Adrenal gland (tissue), 12 donors: ENCODE results near the gene SBF2. TPM values are rescaled to one million over a fixed set of nuclear protein-coding genes. Genes with fewer than 3 reads are reported as not detected.

Experiments
- DNase-seq, 7 donors: peaks; one replicate each; pipeline ENCODE4 v3.0.0-alpha.2; 2019 to 2020
- H3K27ac ChIP-seq, 5 donors: fragments of 200-600 bp; sonication (generic) in 4 of 5; 1 replicate in 3 of 5; 2 replicates in 2 of 5; pipeline versions ENCODE4 v1.5.1 to v1.8.0; 2016 to 2020; ENCODE audit warnings: mild to moderate bottlenecking in 1 of 5
- H3K27me3 ChIP-seq: fragments of 200-600 bp; 2 replicates; pipeline ENCODE4 v1.8.0; 2021
- H3K36me3 ChIP-seq, 2 donors: fragments of 200-600 bp; replicated peaks in 1 of 2; 1 replicate in 1 of 2; 2 replicates in 1 of 2; pipeline versions ENCODE4 v1.5.1 to v1.8.0; 2018 to 2022
- H3K4me1 ChIP-seq, 2 donors: fragments of 200-600 bp; replicated peaks in 1 of 2; 1 replicate in 1 of 2; 2 replicates in 1 of 2; pipeline versions ENCODE4 v1.5.1 to v1.8.0; 2018 to 2021
- H3K4me3 ChIP-seq, 4 donors: fragments of 200-600 bp; sonication (generic) in 3 of 4; one replicate each; pipeline ENCODE4 v1.5.1; 2016 to 2018
- H3K9me3 ChIP-seq, 3 donors: fragments of 200-600 bp; sonication (generic) in 1 of 3; replicated peaks in 1 of 3; 1 replicate in 2 of 3; 2 replicates in 1 of 3; pipeline versions ENCODE4 v1.5.1 to v1.8.0; 2016 to 2021
- POLR2A ChIP-seq, 2 donors: fragments of 450-650 bp; IDR thresholded peaks; one replicate each; pipeline ENCODE4 v1.6.1; 2017; ENCODE audit warnings: antibody characterized with exemption in 2 of 2, mild to moderate bottlenecking in 2 of 2, moderate library complexity in 1 of 2
- WGBS, 4 donors: extraction: QIAGEN DNeasy Blood & Tissue Kit in 2 of 4; methylation state at CpG; one replicate each; pipeline versions ENCODE4 v1.1.5 to v1.1.7; 2013 to 2017; 5-methylcytosine and 5-hydroxymethylcytosine counted together
- intact Hi-C, 2 donors: fragments of 100-400 bp; cut with DNase I; formaldehyde crosslinking; loops; one replicate each; pipeline versions ENCODE4 v1.14.1 to v1.15.0; 2022 to 2023
- polyA plus RNA-seq, 3 donors: library from polyadenylated mRNA; stranded (reverse); fragments of 200-250 nt in 2 of 3; fragments of 350-450 nt in 1 of 3; fragmentation: Illumina TruSeq in 1 of 3; extraction: RNeasy Lipid Tissue Mini Kit (QIAGEN cat#74804) in 1 of 3; gene quantifications; one replicate each; pipeline ENCODE4 v1.2.3, GENCODE V29; 2013 to 2014
- total RNA-seq, 9 donors: library from RNA; depleted of rRNA in 4 of 9; stranded (reverse); fragments of >200 nt in 4 of 9; fragments of 120-200 nt in 1 of 9; fragmentation: NEBNext Ultra II Directional in 1 of 9; extraction: Animal tissue kit (Norgen Biotek cat#: 25700) in 1 of 9; gene quantifications; one replicate each; pipeline versions ENCODE4 v1.1.0 to v1.2.4, GENCODE V29; 2013 to 2023
- TF ChIP-seq, protein P1 (sequence below), 6 experiments: fragments of 450-650 bp in 4 of 6; fragments of 200-600 bp in 2 of 6; sonication (generic) in 1 of 6; IDR thresholded peaks; 1 replicate in 5 of 6; 2 replicates in 1 of 6; pipeline versions ENCODE4 v1.5.1 to v1.8.0; 2016 to 2021; ENCODE audit warnings: antibody characterized with exemption in 6 of 6, mild to moderate bottlenecking in 2 of 6, moderate library complexity in 1 of 6
- donor health status: healthy with polysubstance abuse.
- donor health status: Bipolar disorder and iron deficiency.
- donor health status: DM: yes; HTN: yes; CAD: no.
- donor health status: DM: no; HTN: no; CAD: no.
- donor health status: DM: no; HTN: no; CAD: no.
- donor health status: DM: yes; HTN: yes; CAD: no.

Gene SBF2
- total and polyA plus RNA-seq, 12 donors, result 12.5 to 66.7 (median 38.0) TPM

DNA sequence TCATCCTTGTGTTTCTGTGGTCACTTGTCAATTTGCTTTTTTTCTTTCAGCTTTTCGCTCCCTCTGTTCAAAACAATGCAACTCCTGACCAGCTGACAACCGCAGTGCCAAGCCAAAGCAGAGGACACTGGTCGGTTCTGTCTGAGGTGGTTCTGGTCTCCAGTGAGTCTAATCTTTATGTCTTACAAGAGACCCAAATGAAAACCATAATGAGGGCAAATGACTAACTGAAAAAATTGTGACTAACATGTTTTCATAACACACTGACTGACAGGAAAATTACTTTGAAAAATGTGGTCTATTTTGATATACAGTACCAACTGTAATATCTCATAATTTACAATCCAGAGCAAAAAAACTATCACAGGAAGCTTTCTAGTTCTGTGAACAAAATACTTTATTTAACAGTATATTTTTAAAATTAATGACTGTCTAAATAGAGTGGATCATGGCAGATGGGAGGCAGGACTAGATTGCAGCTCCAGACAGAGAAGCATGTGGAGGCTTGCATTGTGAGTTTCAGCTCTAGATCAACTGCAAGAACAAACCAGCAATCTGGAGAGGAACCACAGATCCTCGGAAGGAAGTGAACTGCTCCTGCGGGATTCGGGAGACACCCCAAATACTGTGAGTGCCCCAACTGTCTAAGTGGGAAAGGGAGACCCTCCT lies 311.8 kb downstream of the SBF2 start:
- DNase-seq, result no peak
- no peak overlapping the region for H3K27ac ChIP-seq
- TF ChIP-seq POLR2A (IDR thresholded peaks at IDR 0.05), result no peak
- TF ChIP-seq, protein P1, sequence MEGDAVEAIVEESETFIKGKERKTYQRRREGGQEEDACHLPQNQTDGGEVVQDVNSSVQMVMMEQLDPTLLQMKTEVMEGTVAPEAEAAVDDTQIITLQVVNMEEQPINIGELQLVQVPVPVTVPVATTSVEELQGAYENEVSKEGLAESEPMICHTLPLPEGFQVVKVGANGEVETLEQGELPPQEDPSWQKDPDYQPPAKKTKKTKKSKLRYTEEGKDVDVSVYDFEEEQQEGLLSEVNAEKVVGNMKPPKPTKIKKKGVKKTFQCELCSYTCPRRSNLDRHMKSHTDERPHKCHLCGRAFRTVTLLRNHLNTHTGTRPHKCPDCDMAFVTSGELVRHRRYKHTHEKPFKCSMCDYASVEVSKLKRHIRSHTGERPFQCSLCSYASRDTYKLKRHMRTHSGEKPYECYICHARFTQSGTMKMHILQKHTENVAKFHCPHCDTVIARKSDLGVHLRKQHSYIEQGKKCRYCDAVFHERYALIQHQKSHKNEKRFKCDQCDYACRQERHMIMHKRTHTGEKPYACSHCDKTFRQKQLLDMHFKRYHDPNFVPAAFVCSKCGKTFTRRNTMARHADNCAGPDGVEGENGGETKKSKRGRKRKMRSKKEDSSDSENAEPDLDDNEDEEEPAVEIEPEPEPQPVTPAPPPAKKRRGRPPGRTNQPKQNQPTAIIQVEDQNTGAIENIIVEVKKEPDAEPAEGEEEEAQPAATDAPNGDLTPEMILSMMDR (IDR thresholded peaks at IDR 0.05), result no peak
- intact Hi-C loops, result no loop called here
- peaks cover 0 to 10% of the 10 kb centered on the region in 2 donors for H3K4me1 ChIP-seq
- no peaks in the 10 kb centered on the region for H3K9me3 ChIP-seq
- H3K27me3 ChIP-seq, result no peaks in the 10 kb centered on the region
- 81 to 93% (median 84%) methylated on average over 6 of the region's 6 CpGs for WGBS, 4 donors
- no peaks in the 10 kb centered on the region for H3K36me3 ChIP-seq
- H3K4me3 ChIP-seq, result no peak overlapping the region

DNA sequence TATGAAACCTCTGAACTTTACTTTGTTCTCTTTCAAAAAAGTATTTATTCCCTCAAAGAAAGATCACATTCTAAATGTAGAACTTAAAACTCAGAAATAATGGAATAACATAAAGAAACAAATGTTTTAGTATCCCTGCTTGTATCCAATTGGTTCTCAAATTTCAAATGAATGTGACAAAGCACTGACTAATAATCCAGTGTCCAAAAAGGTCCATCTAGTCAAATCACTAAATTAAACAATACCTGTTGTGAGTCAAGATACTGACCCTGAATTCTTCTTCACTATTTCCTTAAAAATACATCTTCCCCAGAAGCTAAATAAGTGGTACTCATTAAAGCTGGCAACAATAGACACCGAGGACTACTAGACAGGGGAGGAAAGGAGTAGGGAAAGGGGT lies 313.1 kb downstream of the SBF2 start:
- Histone ChIP-seq H3K27ac (no peak overlapping the region), H3K4me3 (no peak overlapping the region), H3K36me3 (no peaks in the 10 kb centered on the region), H3K9me3 (no peaks in the 10 kb centered on the region), H3K4me1 (peaks cover 0 to 10% of the 10 kb centered on the region in 2 donors), H3K27me3 (no peaks in the 10 kb centered on the region)
- no peak for DNase-seq
- intact Hi-C loops, result no loop called here
- WGBS, 4 donors, result 86 to 100% (median 97%) methylated on average over 1 of the region's 1 CpG
- TF ChIP-seq POLR2A (IDR thresholded peaks at IDR 0.05), result no peak
- TF ChIP-seq, protein P1 (IDR thresholded peaks at IDR 0.05), result no peak

DNA sequence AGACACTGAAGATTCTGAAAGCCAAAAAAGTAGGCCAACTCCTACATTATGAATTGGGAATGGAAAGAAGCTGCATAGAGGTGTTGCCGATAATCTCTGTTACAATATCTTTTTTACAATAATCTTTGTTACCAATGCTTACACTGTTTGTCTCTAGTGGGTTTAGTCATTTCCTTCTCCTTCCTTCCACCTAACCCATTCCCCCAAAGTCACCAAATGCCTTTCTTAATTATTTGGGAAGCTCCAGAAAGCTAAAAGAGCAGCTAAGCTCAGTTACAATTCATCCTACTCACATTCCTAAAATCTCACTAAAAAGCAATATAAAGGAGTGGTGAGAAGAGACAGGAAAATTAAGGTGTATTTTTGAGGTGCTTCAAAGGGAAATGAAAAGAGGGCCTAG lies 316.5 kb downstream of the SBF2 start:
- no peak for TF ChIP-seq POLR2A (IDR thresholded peaks at IDR 0.05)
- TF ChIP-seq, protein P1 (IDR thresholded peaks at IDR 0.05), result no peak
- H3K4me1 ChIP-seq, result peaks cover 0 to 10% of the 10 kb centered on the region in 2 donors
- no peaks in the 10 kb centered on the region for H3K36me3 ChIP-seq
- no peak overlapping the region for H3K27ac ChIP-seq
- 82 to 94% (median 89%) methylated on average over 1 of the region's 1 CpG for WGBS, 4 donors
- H3K4me3 ChIP-seq, result no peak overlapping the region
- H3K9me3 ChIP-seq, result no peaks in the 10 kb centered on the region
- no peak for DNase-seq
- intact Hi-C loops, result loop anchor here in 1 of 2 donors (10.0 kb wide), 1 partner anchor 113 kb away; no protein-coding TSS in a partner anchor
- no peaks in the 10 kb centered on the region for H3K27me3 ChIP-seq

DNA sequence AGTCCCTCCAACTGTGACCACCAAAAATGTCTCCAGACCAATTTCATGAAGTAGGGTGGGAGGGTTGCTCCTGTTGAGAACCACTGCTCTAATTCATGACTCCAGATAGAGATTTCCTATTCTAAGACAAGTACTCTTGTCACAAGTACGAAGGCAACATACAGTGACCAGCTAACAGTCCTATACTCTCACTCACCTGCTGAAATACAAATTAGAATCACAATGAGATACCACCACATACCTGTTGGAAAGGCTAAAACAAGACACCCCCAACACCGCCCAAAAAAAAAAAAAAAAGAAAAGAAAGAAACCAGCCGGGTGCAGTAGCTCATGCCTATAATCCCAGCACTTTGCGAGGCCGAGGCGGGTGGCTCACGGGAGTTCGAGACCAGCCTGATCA lies 319.6 kb downstream of the SBF2 start:
- H3K9me3 ChIP-seq, result no peaks in the 10 kb centered on the region
- WGBS, 4 donors, result 97 to 100% (median 99%) methylated on average over 8 of the region's 8 CpGs
- no peak for DNase-seq
- H3K27ac ChIP-seq, result no peak overlapping the region
- intact Hi-C loops, result loop anchor here (5.0 to 10.0 kb wide), 2 partner anchors 110 to 217 kb away; no protein-coding TSS in a partner anchor
- no peaks in the 10 kb centered on the region for H3K36me3 ChIP-seq
- peaks cover 0 to 10% of the 10 kb centered on the region in 2 donors for H3K4me1 ChIP-seq
- no peaks in the 10 kb centered on the region for H3K27me3 ChIP-seq
- TF ChIP-seq POLR2A (IDR thresholded peaks at IDR 0.05), result no peak
- no peak overlapping the region for H3K4me3 ChIP-seq

DNA sequence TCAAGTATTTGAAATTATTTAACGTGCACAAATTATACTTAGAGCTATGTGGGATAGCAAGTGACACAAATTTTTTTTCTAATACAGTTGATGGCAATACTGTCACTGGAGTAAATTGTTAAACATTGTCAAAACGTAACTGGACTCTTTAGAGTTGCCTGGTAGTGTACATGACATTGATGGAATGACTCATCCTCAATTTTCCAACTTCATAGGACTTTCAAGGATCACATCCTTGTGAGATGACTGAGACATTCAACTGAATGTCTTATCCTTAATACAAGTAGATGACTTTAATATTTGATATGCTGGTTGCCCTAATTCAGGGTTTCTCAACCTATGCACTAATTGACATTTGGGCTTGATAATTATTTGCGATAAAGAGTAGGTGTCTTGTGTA lies 320.1 kb downstream of the SBF2 start:
- 75 to 83% (median 78%) methylated on average over 3 of the region's 3 CpGs for WGBS, 4 donors
- Histone ChIP-seq H3K36me3 (no peaks in the 10 kb centered on the region), H3K27ac (no peak overlapping the region), H3K27me3 (no peaks in the 10 kb centered on the region), H3K4me1 (peaks cover 0 to 10% of the 10 kb centered on the region in 2 donors), H3K4me3 (no peak overlapping the region), H3K9me3 (no peaks in the 10 kb centered on the region)
- DNase-seq, result no peak
- TF ChIP-seq POLR2A (IDR thresholded peaks at IDR 0.05), result no peak
- TF ChIP-seq, protein P1 (IDR thresholded peaks at IDR 0.05), result no peak
- intact Hi-C loops, result loop anchor here (2.0 to 10.0 kb wide), 3 partner anchors 109 to 217 kb away; no protein-coding TSS in a partner anchor
